Prostate gland (tissue), 2 donors: ENCODE measurements around the gene MIGA1.

ENCODE experiments used
- POLR2A ChIP-seq: fragments of 450-650 bp; IDR thresholded peaks from one replicate; pipeline ENCODE4 v1.6.1; 2016; ENCODE audit warnings: antibody characterized with exemption, mild to moderate bottlenecking
- TF ChIP-seq, protein P1 (sequence below), 4 experiments: fragments of 200-600 bp in 2 of 4; fragments of 450-650 bp in 2 of 4; sonication (generic) in 2 of 4; IDR thresholded peaks; 1 replicate in 3 of 4; 2 replicates in 1 of 4; pipeline ENCODE4 v1.5.1; 2016 to 2019; ENCODE audit warnings: antibody characterized with exemption in 4 of 4, mild to moderate bottlenecking in 2 of 4, moderate library complexity in 2 of 4

DNA sequence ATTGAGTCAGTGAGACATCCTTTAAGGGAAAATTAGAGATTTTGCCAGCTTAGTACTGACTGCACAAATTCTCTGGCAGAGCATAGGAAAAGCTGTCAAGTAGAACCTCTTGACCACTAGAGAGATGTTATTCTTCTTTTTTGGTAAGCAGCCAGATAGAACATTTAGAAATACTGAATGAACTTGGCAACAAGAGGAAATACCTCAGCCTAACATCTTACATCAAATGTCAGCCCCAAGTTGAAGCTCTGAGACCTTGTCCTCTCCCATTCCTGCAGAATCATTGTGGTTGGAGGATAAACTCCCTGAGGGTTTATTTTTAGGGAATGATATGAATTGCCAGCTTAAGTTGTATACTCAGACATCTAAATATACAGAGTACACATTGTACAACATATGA, 53.5 kb downstream of the MIGA1 start:
- no peak for TF ChIP-seq POLR2A
- TF ChIP-seq, protein P1, sequence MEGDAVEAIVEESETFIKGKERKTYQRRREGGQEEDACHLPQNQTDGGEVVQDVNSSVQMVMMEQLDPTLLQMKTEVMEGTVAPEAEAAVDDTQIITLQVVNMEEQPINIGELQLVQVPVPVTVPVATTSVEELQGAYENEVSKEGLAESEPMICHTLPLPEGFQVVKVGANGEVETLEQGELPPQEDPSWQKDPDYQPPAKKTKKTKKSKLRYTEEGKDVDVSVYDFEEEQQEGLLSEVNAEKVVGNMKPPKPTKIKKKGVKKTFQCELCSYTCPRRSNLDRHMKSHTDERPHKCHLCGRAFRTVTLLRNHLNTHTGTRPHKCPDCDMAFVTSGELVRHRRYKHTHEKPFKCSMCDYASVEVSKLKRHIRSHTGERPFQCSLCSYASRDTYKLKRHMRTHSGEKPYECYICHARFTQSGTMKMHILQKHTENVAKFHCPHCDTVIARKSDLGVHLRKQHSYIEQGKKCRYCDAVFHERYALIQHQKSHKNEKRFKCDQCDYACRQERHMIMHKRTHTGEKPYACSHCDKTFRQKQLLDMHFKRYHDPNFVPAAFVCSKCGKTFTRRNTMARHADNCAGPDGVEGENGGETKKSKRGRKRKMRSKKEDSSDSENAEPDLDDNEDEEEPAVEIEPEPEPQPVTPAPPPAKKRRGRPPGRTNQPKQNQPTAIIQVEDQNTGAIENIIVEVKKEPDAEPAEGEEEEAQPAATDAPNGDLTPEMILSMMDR (IDR thresholded peaks at IDR 0.05): no peak
